Fibroblast of skin of left quadriceps (primary cell): Measurements from ENCODE around the gene SKP2.
"Not testable (repeated sequence)": the region's sequence is repeated elsewhere in the genome, so short reads cannot be mapped to it uniquely, and the experiment has no call there.

Experiments
- DNase-seq, 2 experiments: peaks; one replicate each; pipeline ENCODE4 v3.0.0-alpha.2; 2013; ENCODE audit warnings: low read depth in 2 of 2

Gene SKP2

GRCh38 chr5:36151434-36152323 is at the start of gene SKP2, which contains the start of gene LMBRD2:
SKP2 (plus strand) TSS chr5:36152111; CDS start chr5:36152263, 152 bp downstream.
LMBRD2 (minus strand) TSS chr5:36151887; CDS start chr5:36143349, 8,538 bp downstream.
- peak; percentile 96 for DNase-seq

GRCh38 chr5:36105819-36106218 is 46.1 kb upstream of the SKP2 start:
- no peak for DNase-seq

- DNase-seq: no peak
Observed at GRCh38 chr5:36108758-36109460, 43.0 kb upstream of the SKP2 start.

GRCh38 chr5:36111238-36111637 is 40.7 kb upstream of the SKP2 start:
- no peak for DNase-seq

- DNase-seq: no peak
Observed at GRCh38 chr5:36125868-36126267, 26.0 kb upstream of the SKP2 start.

GRCh38 chr5:36128795-36129194 is 23.1 kb upstream of the SKP2 start:
- no peak for DNase-seq

GRCh38 chr5:36129666-36130065 is 22.2 kb upstream of the SKP2 start:
- not testable (repeated sequence) for DNase-seq

- not testable (repeated sequence) for DNase-seq
Observed at GRCh38 chr5:36133009-36133408, 18.9 kb upstream of the SKP2 start.

GRCh38 chr5:36135988-36136387 is 15.9 kb upstream of the SKP2 start:
- no peak for DNase-seq

GRCh38 chr5:36136581-36136980 is 15.3 kb upstream of the SKP2 start:
- no peak for DNase-seq

GRCh38 chr5:36138900-36139683 is 12.8 kb upstream of the SKP2 start:
- no peak for DNase-seq

- no peak for DNase-seq
Observed at GRCh38 chr5:36145311-36145710, 6.6 kb upstream of the SKP2 start.

- no peak for DNase-seq
Observed at GRCh38 chr5:36146390-36146789, 5.5 kb upstream of the SKP2 start.

GRCh38 chr5:36147681-36148080 is 4.2 kb upstream of the SKP2 start:
- DNase-seq: no peak

GRCh38 chr5:36150676-36151433 is 1.1 kb upstream of the SKP2 start:
- DNase-seq: no peak

- no peak for DNase-seq
Observed at GRCh38 chr5:36152324-36153297, 700 bp downstream of the SKP2 start.

GRCh38 chr5:36153298-36153677 is 1.4 kb downstream of the SKP2 start:
- DNase-seq: no peak

GRCh38 chr5:36153726-36154125 is 1.8 kb downstream of the SKP2 start:
- no peak for DNase-seq

GRCh38 chr5:36155291-36155690 is 3.4 kb downstream of the SKP2 start:
- no peak for DNase-seq

- DNase-seq: peak; percentile 48 to 55
Observed at GRCh38 chr5:36156121-36156601, 4.2 kb downstream of the SKP2 start.
